ENCODE results near the gene SUN5. TPM values are rescaled to one million over a fixed set of nuclear protein-coding genes. Genes with fewer than 3 reads are reported as not detected.

Gene SUN5
- total and polyA plus RNA-seq, 11 donors = not detected

GRCh38 chr20:32943490-32944052 lies 60.7 kb downstream of the SUN5 start:
- H3K9me3 ChIP-seq = peaks cover 0 to 21% (median 0%) of the 10 kb centered on the region in 12 donors
- no peak for DNase-seq
- H3K4me1 ChIP-seq = no peaks in the 10 kb centered on the region
- no peak for TF ChIP-seq POLR2A (IDR thresholded peaks at IDR 0.05)
- TF ChIP-seq CTCF (IDR thresholded peaks at IDR 0.05) = no peak
- intact Hi-C loops (cut with DNase I) = loop anchor here in 1 of 10 donors (10.0 kb wide), 1 partner anchor 149 kb away; no protein-coding TSS in a partner anchor
- ATAC-seq = no peak
- no peaks in the 10 kb centered on the region for H3K36me3 ChIP-seq
- no peak overlapping the region for H3K27ac ChIP-seq
- H3K27me3 ChIP-seq = no peaks in the 10 kb centered on the region
- WGBS, 4 donors = 59 to 79% (median 66%) methylated on average over 7 of the region's 7 CpGs
- no peak overlapping the region for H3K4me3 ChIP-seq

- WGBS, 4 donors = 69 to 81% (median 76%) methylated on average over 4 of the region's 4 CpGs
- no peaks in the 10 kb centered on the region for H3K27me3 ChIP-seq
- no peaks in the 10 kb centered on the region for H3K36me3 ChIP-seq
- ATAC-seq = no peak
- no peak overlapping the region for H3K4me3 ChIP-seq
- intact Hi-C loops (cut with DNase I) = loop anchor here in 1 of 10 donors (10.0 kb wide), 1 partner anchor 147 kb away; no protein-coding TSS in a partner anchor
- no peaks in the 10 kb centered on the region for H3K4me1 ChIP-seq
- no peak for DNase-seq
- TF ChIP-seq CTCF (IDR thresholded peaks at IDR 0.05) (no peak), POLR2A (IDR thresholded peaks at IDR 0.05) (no peak)
- no peak overlapping the region for H3K27ac ChIP-seq
- H3K9me3 ChIP-seq = peaks cover 0 to 31% (median 0%) of the 10 kb centered on the region in 12 donors
These were observed 62.9 kb downstream of the SUN5 start for GRCh38 chr20:32941155-32941885.

GRCh38 chr20:32934580-32934979 lies 69.7 kb downstream of the SUN5 start:
- intact Hi-C loops (cut with DNase I) = no loop called here
- no peak for ATAC-seq
- TF ChIP-seq CTCF (IDR thresholded peaks at IDR 0.05) (no peak), POLR2A (IDR thresholded peaks at IDR 0.05) (no peak)
- Histone ChIP-seq H3K36me3 (no peaks in the 10 kb centered on the region), H3K4me1 (no peaks in the 10 kb centered on the region), H3K4me3 (no peak overlapping the region), H3K27me3 (peaks cover 0 to 3% (median 0%) of the 10 kb centered on the region in 9 donors), H3K27ac (no peak overlapping the region), H3K9me3 (peaks cover 0 to 14% (median 0%) of the 10 kb centered on the region in 12 donors)
- DNase-seq = no peak
- 54 to 67% (median 65%) methylated on average over 4 of the region's 4 CpGs for WGBS, 4 donors

Other genes with a start within 250 kb of the SUN5 start
- gene DNMT3B, start 242.0 kb downstream of the SUN5 start, total RNA-seq = 1 to 10 TPM in 1 of 9 donors, under 1 TPM in 8; 0.19 to 1.2 (median 0.50) TPM
- gene DNMT3B, start 242.0 kb downstream of the SUN5 start, polyA plus RNA-seq = under 1 TPM; 0.43 to 0.69 TPM
- gene MAPRE1, start 184.5 kb downstream of the SUN5 start, total RNA-seq = 10 to 100 TPM; 44.8 to 90.2 (median 72.2) TPM
- gene MAPRE1, start 184.5 kb downstream of the SUN5 start, polyA plus RNA-seq = 10 to 100 TPM; 22.7 to 75.3 TPM
- gene EFCAB8, start 145.5 kb downstream of the SUN5 start, total RNA-seq = under 1 TPM in 2 of 9 donors, not detected in 7; 0.08 to 0.29 TPM
- under 1 TPM in 1 of 2 donors, not detected in 1; 0.03 TPM for gene EFCAB8, start 145.5 kb downstream of the SUN5 start, polyA plus RNA-seq
- gene BPIFB2, start 3.3 kb upstream of the SUN5 start, total RNA-seq = not detected
- not detected for gene BPIFB2, start 3.3 kb upstream of the SUN5 start, polyA plus RNA-seq
- not detected for gene BPIFB6, start 27.2 kb upstream of the SUN5 start, total RNA-seq
- not detected for gene BPIFB6, start 27.2 kb upstream of the SUN5 start, polyA plus RNA-seq
- not detected for gene BPIFB3, start 49.5 kb upstream of the SUN5 start, total RNA-seq
- not detected for gene BPIFB3, start 49.5 kb upstream of the SUN5 start, polyA plus RNA-seq
- gene BPIFB4, start 75.2 kb upstream of the SUN5 start, total RNA-seq = not detected
- not detected for gene BPIFB4, start 75.2 kb upstream of the SUN5 start, polyA plus RNA-seq
- gene BPIFA2, start 163.7 kb upstream of the SUN5 start, total RNA-seq = not detected
- gene BPIFA2, start 163.7 kb upstream of the SUN5 start, polyA plus RNA-seq = not detected
- gene BPIFA3, start 212.9 kb upstream of the SUN5 start, total RNA-seq = not detected
- gene BPIFA3, start 212.9 kb upstream of the SUN5 start, polyA plus RNA-seq = not detected
- not detected for gene BPIFA1, start 231.6 kb upstream of the SUN5 start, total RNA-seq
- gene BPIFA1, start 231.6 kb upstream of the SUN5 start, polyA plus RNA-seq = not detected